ENCODE data around the gene ABCA2.

DNA sequence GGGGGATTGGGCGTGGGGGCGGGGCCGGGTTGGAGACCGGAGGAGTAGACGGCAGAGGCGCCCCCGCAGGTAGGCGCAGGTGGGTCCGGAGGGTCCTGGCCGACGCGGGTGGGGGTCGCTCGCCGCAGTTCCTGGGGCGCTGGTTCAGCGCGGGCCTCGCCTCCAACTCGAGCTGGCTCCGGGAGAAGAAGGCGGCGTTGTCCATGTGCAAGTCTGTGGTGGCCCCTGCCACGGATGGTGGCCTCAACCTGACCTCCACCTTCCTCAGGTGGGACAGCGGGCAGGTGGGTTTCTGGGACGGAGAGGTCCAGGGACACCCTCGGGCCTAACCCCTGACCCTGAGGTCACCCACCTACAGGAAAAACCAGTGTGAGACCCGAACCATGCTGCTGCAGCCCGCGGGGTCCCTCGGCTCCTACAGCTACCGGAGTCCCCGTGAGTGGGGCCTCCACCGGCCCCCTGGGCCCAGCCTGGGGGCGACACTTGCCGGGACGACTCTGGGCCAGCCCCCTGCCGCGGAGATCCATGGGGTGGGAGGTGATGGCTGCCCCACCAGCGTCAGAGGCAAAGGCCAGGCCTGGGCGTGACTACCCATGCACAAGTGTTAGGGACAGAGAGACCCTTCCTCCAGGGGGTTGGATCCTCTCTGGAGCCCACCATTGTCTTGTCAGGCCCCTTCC lies 49.0 kb downstream of the ABCA2 start:
- TF ChIP-seq, protein P1, sequence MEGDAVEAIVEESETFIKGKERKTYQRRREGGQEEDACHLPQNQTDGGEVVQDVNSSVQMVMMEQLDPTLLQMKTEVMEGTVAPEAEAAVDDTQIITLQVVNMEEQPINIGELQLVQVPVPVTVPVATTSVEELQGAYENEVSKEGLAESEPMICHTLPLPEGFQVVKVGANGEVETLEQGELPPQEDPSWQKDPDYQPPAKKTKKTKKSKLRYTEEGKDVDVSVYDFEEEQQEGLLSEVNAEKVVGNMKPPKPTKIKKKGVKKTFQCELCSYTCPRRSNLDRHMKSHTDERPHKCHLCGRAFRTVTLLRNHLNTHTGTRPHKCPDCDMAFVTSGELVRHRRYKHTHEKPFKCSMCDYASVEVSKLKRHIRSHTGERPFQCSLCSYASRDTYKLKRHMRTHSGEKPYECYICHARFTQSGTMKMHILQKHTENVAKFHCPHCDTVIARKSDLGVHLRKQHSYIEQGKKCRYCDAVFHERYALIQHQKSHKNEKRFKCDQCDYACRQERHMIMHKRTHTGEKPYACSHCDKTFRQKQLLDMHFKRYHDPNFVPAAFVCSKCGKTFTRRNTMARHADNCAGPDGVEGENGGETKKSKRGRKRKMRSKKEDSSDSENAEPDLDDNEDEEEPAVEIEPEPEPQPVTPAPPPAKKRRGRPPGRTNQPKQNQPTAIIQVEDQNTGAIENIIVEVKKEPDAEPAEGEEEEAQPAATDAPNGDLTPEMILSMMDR (conservative IDR thresholded peaks at IDR 0.05) = no peak
- no peak for TF ChIP-seq ZFX (IDR thresholded peaks at IDR 0.05)

Data from C4-2B (cell line).